HG03159 (cell line): ENCODE measurements around the gene GPR153.

Source experiments
- ATAC-seq: cut with Tn5 transposase; IDR thresholded peaks from one replicate; pipeline ENCODE4 v1.9.1; 2021; ENCODE audit warnings: mild to moderate bottlenecking, moderate library complexity; ENCODE audit not compliant: unreplicated experiment

Gene GPR153

GRCh38 chr1:6249739-6250689, 10.9 kb downstream of the GPR153 start:
- ATAC-seq: no peak

- no peak for ATAC-seq
These were observed 11.8 kb downstream of the GPR153 start for GRCh38 chr1:6248932-6249738.

GRCh38 chr1:6248161-6248776, 12.6 kb downstream of the GPR153 start:
- no peak for ATAC-seq

- no peak for ATAC-seq
These were observed 13.2 kb downstream of the GPR153 start for GRCh38 chr1:6247651-6248050.

GRCh38 chr1:6246497-6247467, 14.1 kb downstream of the GPR153 start:
- ATAC-seq: no peak

- ATAC-seq: no peak
These were observed 14.9 kb downstream of the GPR153 start for GRCh38 chr1:6245869-6246496.

GRCh38 chr1:6245086-6245868, 15.6 kb downstream of the GPR153 start:
- ATAC-seq: no peak

GRCh38 chr1:6244401-6245049, 16.4 kb downstream of the GPR153 start:
- ATAC-seq: no peak

GRCh38 chr1:6243993-6244392, 16.9 kb downstream of the GPR153 start, which contains the start of gene HES3:
HES3 (plus strand) TSS chr1:6244179; CDS start chr1:6244366, 187 bp downstream.
- ATAC-seq: no peak

- ATAC-seq: no peak
These were observed 17.7 kb downstream of the GPR153 start for GRCh38 chr1:6243053-6243834.

GRCh38 chr1:6241887-6242740, 18.8 kb downstream of the GPR153 start:
- no peak for ATAC-seq

GRCh38 chr1:6241107-6241886, 19.6 kb downstream of the GPR153 start:
- no peak for ATAC-seq

GRCh38 chr1:6239950-6240768, 20.7 kb downstream of the GPR153 start:
- ATAC-seq: no peak

GRCh38 chr1:6239213-6239752, 21.6 kb downstream of the GPR153 start:
- no peak for ATAC-seq

- ATAC-seq: no peak
These were observed 23.8 kb downstream of the GPR153 start for GRCh38 chr1:6237093-6237492.
